Heart right ventricle (tissue), 16 donors: ENCODE data around the gene ZNF213. TPM values are rescaled to one million over a fixed set of nuclear protein-coding genes. Genes with fewer than 3 reads are reported as not detected.
A peak's percentile ranks its signal among the peaks of the same experiment; 100 is the strongest.

ENCODE experiments used
- ATAC-seq, 8 donors: fragments of 200-7000 bp; cut with Tn5 transposase; one replicate each; pipeline ENCODE4 v1.9.1; 2020; ENCODE audit warnings: mild to moderate bottlenecking in 8 of 8, moderate library complexity in 8 of 8, moderate number of reproducible peaks in 1 of 8
- DNase-seq, 2 donors: peaks; one replicate each; pipeline ENCODE4 v3.0.0-alpha.2; 2020
- H3K27ac ChIP-seq, 10 donors: fragments of 200-600 bp; sonication (generic) in 2 of 10; one replicate each; pipeline versions ENCODE4 v1.5.0 to v1.8.0; 2020 to 2022; ENCODE audit warnings: mild to moderate bottlenecking in 3 of 10
- H3K27me3 ChIP-seq, 7 donors: fragments of 200-600 bp; one replicate each; pipeline ENCODE4 v1.8.0; 2021 to 2022; ENCODE audit warnings: mild to moderate bottlenecking in 2 of 7
- H3K36me3 ChIP-seq, 9 donors: fragments of 200-600 bp; sonication (generic) in 1 of 9; one replicate each; pipeline versions ENCODE4 v1.5.0 to v1.8.0; 2020 to 2022; ENCODE audit warnings: mild to moderate bottlenecking in 2 of 9
- H3K4me1 ChIP-seq, 9 donors: fragments of 200-600 bp; sonication (generic) in 1 of 9; one replicate each; pipeline versions ENCODE4 v1.5.0 to v1.8.0; 2020 to 2022; ENCODE audit warnings: mild to moderate bottlenecking in 4 of 9
- H3K4me3 ChIP-seq, 10 donors: fragments of 200-600 bp; sonication (generic) in 2 of 10; one replicate each; pipeline versions ENCODE4 v1.5.0 to v1.8.0; 2020 to 2022; ENCODE audit warnings: mild to moderate bottlenecking in 7 of 10, moderate library complexity in 2 of 10
- H3K9me3 ChIP-seq, 11 donors: fragments of 200-600 bp in 10 of 11; sonication (generic) in 2 of 11; one replicate each; pipeline versions ENCODE4 v1.5.0 to v1.8.0; 2013 to 2022; ENCODE audit warnings: mild to moderate bottlenecking in 2 of 11, control low read depth in 1 of 11, moderate library complexity in 1 of 11
- CTCF ChIP-seq, 9 donors: fragments of 200-600 bp; sonication (generic) in 2 of 9; IDR thresholded peaks; one replicate each; pipeline versions ENCODE4 v1.5.0 to v1.8.0; 2021 to 2022; ENCODE audit warnings: antibody characterized with exemption in 9 of 9, mild to moderate bottlenecking in 5 of 9, moderate library complexity in 1 of 9
- WGBS, 2 donors: extraction: QIAGEN DNeasy Blood & Tissue Kit; methylation state at CpG; one replicate each; pipeline ENCODE4 v1.1.7; 2013; ENCODE audit warnings: inconsistent platforms in 1 of 2; 5-methylcytosine and 5-hydroxymethylcytosine counted together
- intact Hi-C, 10 donors: fragments of 100-400 bp; cut with DNase I; formaldehyde crosslinking; loops; one replicate each; pipeline versions ENCODE4 v1.11.1 to v1.14.2; 2022
- polyA plus RNA-seq, 2 donors: library from polyadenylated mRNA; stranded (reverse); fragments of 200-250 nt; gene quantifications; one replicate each; pipeline ENCODE4 v1.2.3, GENCODE V29; 2013
- total RNA-seq, 10 donors: library from RNA; stranded (reverse); fragmentation: NEBNext Ultra II Directional in 3 of 10; extraction: Animal tissue kit (Norgen Biotek cat#: 25700) in 3 of 10; gene quantifications; one replicate each; pipeline versions ENCODE4 v1.2.1 to v1.2.4, GENCODE V29; 2021 to 2023
- donor health status: Arrhythmogenic right ventricular cardiomyopathy.
- donor health status: ischemic (EF 13 %, LVEDD 7.1; RV severe dilation, severe dysfunction).
- donor health status: healthy with polysubstance abuse.
- donor health status: DM: no; HTN: yes; CAD: no.
- donor health status: DM: no; HTN: no; CAD: no.
- donor health status: ischemic (EF 25% LVEDD 6.9; RV normal size, moderate dysfunction).
- donor health status: ischemic (EF 25% LVEDD 5.7; RV mildly dilated, moderate dysfunction).
- donor health status: healthy.
- donor health status: DM: yes; HTN: yes; CAD: no.
- donor health status: Ischemic cardiomyopathy.
- donor health status: ischemic (EF 35%, LVEDD 5.7; RV mildly dilated, moderate dysfunction).
- donor health status: nonischemic (EF 11% LVEDD 7.7; RV severe dilation, severe dysfunction).
- donor health status: DM: yes; HTN: yes; CAD: no.
- donor health status: PGD.
- donor health status: ischemic (EF 29% LVEDD 5.4; RV normal size, mild dysfunction).
- donor health status: nonischemic (EF 23%, LVEDD 6.1; RV moderate dilation, normal function).

The ZNF213 gene
- total and polyA plus RNA-seq, 12 donors = 5.9 to 10.1 (median 7.7) TPM

- peak overlapping the region in 7 of 10 donors; percentile 0 to 68 (median 31) for H3K27ac ChIP-seq
- peaks cover 0 to 11% (median 0%) of the 10 kb centered on the region in 11 donors for H3K9me3 ChIP-seq
- DNase-seq (peak; percentile 83 to 90), ATAC-seq (peak; percentile 14 to 56 (median 49))
- H3K27me3 ChIP-seq = peaks cover 0 to 14% (median 0%) of the 10 kb centered on the region in 7 donors
- peaks cover 2 to 42% (median 26%) of the 10 kb centered on the region in 9 donors for H3K4me1 ChIP-seq
- WGBS, 2 donors = 1% methylated on average over 42 of the region's 42 CpGs
- no peaks in the 10 kb centered on the region for H3K36me3 ChIP-seq
- TF ChIP-seq CTCF (IDR thresholded peaks at IDR 0.05) = peak in 7 of 9 donors; percentile 24 to 62 (median 48)
- intact Hi-C loops = loop anchor here in 3 of 10 donors (10.0 kb wide), 3 partner anchors 112 to 352 kb away; partner anchors contain the start of gene CLUAP1 (in 1 of the 3)
- peak overlapping the region in 9 of 10 donors; percentile 31 to 78 (median 72) for H3K4me3 ChIP-seq
These were observed 17.6 kb downstream of the ZNF213 start for GRCh38 chr16:3152277-3152990.

GRCh38 chr16:3152991-3153368, 18.2 kb downstream of the ZNF213 start:
- no peak for TF ChIP-seq CTCF (IDR thresholded peaks at IDR 0.05)
- Histone ChIP-seq H3K4me1 (peaks cover 2 to 47% (median 32%) of the 10 kb centered on the region in 9 donors), H3K9me3 (peaks cover 0 to 11% (median 0%) of the 10 kb centered on the region in 11 donors), H3K36me3 (no peaks in the 10 kb centered on the region), H3K27ac (peak overlapping the region in 4 of 10 donors; percentile 0 to 68 (median 44)), H3K27me3 (peaks cover 0 to 14% (median 0%) of the 10 kb centered on the region in 7 donors), H3K4me3 (peak overlapping the region in 7 of 10 donors; percentile 33 to 78 (median 75))
- intact Hi-C loops = loop anchor here in 3 of 10 donors (10.0 kb wide), 3 partner anchors 112 to 352 kb away; partner anchors contain the start of gene CLUAP1 (in 1 of the 3)
- ATAC-seq (no peak), DNase-seq (no peak)
- 9 to 12% methylated on average over 8 of the region's 8 CpGs for WGBS, 2 donors

GRCh38 chr16:3155181-3155580, 20.4 kb downstream of the ZNF213 start:
- intact Hi-C loops = loop anchor here in 3 of 10 donors (10.0 kb wide), 3 partner anchors 110 to 350 kb away; partner anchors contain the start of gene CLUAP1 (in 1 of the 3)
- peaks cover 4 to 47% (median 41%) of the 10 kb centered on the region in 9 donors for H3K4me1 ChIP-seq
- no peak overlapping the region for H3K27ac ChIP-seq
- peaks cover 0 to 17% (median 0%) of the 10 kb centered on the region in 7 donors for H3K27me3 ChIP-seq
- no peak for TF ChIP-seq CTCF (IDR thresholded peaks at IDR 0.05)
- no peak for ATAC-seq
- H3K9me3 ChIP-seq = peaks cover 0 to 11% (median 0%) of the 10 kb centered on the region in 11 donors
- WGBS, 2 donors = 75 to 91% methylated on average over 2 of the region's 2 CpGs
- H3K4me3 ChIP-seq = no peak overlapping the region
- no peak for DNase-seq
- H3K36me3 ChIP-seq = no peaks in the 10 kb centered on the region

GRCh38 chr16:3155972-3156371, 21.1 kb downstream of the ZNF213 start:
- no peak for ATAC-seq
- Histone ChIP-seq H3K4me3 (no peak overlapping the region), H3K9me3 (peaks cover 0 to 11% (median 0%) of the 10 kb centered on the region in 11 donors), H3K36me3 (no peaks in the 10 kb centered on the region), H3K27ac (no peak overlapping the region), H3K27me3 (peaks cover 0 to 21% (median 0%) of the 10 kb centered on the region in 7 donors), H3K4me1 (peaks cover 4 to 45% (median 39%) of the 10 kb centered on the region in 9 donors)
- DNase-seq = no peak
- 98% methylated on average over 3 of the region's 3 CpGs for WGBS, 2 donors
- intact Hi-C loops = loop anchor here in 3 of 10 donors (10.0 kb wide), 3 partner anchors 109 to 349 kb away; partner anchors contain the start of gene CLUAP1 (in 1 of the 3)
- no peak for TF ChIP-seq CTCF (IDR thresholded peaks at IDR 0.05)
